Inflammatory macrophage (primary cell): ENCODE data around the gene ST6GALNAC4.
"Not testable (repeated sequence)": the region's sequence is repeated elsewhere in the genome, so short reads cannot be mapped to it uniquely, and the experiment has no call there.

Source experiments
- DNase-seq, 2 donors: peaks; one replicate each; pipeline ENCODE4 v3.0.0-alpha.2; 2020 to 2022

The ST6GALNAC4 gene

DNA sequence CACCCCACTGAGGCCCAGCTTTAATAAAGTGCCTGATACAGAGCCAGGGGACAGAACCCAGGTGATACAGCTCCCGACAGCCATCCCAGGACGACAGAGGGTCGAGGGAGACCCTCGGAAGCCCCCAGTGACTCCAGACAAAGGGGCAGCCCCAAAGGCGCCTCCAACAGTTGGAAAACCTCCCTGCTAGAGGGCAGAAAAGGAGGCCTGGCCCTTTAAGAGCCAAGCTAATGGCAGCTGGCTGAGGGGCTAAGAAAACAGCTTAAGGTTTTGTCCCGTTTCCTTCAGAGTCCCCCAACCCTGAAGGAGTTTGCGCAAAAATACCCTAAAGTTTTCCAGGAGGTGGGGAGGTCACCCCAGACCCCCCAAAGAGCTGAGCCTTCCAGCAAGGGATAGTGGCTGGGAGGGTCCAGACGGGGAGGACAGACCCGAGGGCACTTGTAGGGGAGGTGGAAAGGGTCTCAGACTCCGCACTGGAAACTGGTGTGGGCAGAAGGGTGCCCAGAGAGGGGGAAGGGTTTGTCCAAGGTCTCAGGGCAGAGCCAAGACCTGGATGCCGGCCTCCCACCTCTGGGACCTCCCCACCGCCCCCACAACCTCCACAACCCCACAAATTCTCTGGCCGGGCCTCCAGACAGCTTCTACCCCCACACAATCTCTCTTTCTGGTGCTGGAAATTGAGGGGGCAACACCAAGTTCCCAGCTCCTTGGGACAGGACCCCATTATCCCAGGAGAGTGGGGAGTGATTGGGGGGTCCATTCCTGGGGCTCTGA is 31.1 kb downstream of the ST6GALNAC4 start:
- no peak for DNase-seq

DNA sequence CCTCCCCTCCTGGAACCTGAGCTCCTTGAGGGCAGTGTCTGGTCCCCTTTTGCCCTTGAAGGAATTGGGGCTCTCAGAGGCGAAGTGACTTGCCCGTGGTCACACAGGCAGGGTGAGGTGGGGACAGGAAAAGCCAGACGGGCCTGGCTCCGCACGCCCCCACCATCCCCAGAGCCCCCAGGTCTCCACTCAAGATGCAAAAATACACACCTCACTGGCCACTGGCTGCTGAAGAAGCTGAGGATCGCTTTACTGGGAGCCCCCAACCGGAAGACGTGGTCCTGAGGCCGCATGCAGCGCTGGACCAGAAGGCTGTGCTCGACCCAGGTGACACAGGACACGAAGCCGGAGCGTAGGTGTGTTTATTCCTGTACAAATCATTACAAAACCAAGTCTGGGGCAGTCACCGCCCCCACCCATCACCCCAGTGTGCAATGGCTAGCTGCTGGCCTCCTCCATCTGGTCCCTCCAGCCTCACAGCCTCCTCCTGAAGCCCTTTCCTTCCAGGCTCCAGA is 31.8 kb downstream of the ST6GALNAC4 start:
- DNase-seq: no peak

DNA sequence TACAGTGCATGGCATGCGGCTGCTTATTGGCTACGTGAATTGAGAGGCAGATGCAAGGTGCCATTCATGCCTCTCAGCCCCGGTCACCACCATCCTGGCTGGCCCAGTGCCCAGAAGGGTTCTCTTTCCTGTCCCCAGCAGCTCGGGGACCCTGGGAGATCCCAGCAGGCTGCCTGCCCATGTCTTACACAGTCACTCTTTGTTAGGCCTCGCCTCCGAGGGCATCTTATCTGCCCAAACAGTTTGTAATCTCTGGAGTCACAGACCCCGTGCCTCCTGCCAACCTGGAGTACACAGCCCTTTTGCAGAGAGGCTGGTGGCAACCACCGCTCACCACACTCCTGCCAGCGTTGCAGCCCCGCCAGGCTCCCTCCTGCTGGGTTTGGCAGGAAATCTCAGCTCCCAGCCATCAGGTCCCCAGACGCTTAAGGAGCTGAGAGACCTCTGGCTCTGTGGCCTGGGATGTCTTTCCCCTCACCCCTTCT is 32.4 kb downstream of the ST6GALNAC4 start:
- DNase-seq: no peak

DNA sequence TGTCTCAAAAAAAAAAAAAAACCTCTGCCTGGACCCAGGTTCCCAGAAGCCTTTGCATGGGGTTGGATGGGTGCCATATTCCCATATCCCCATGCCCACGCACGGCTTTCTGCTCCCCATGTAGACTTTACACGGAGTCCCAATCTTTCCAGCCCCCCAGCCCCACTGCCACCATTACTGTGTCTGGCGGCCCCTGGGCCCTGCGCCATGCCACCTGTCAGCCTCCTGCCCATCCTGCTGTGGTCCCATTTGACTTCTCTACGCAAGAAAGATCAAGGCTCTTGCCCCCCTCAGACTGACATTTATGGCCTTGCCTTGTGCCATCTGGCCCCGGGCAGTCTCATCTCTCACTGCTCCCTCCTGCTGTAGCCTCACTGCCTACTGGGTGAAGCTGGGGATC is 32.9 kb downstream of the ST6GALNAC4 start:
- DNase-seq: no peak

DNA sequence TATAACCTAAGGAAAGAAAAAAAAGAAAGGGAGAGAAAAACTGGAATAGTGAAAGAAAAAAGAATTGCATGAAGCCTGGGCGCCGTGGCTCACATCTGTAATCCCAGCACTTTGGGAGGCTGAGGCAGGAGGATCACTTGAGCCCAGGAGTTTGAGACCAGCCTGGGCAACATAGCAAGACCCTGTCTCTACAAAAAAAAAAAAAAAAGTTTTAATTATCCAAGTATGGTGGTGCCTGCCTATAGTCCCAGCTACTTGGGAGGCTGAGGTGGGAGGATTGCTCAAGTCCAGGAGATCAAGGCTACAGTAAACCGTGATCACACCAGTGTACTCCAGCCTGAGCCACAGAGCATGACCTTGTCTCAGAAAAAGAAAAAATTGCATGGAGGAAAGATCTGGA is 35.1 kb downstream of the ST6GALNAC4 start:
- not testable (repeated sequence) for DNase-seq

DNA sequence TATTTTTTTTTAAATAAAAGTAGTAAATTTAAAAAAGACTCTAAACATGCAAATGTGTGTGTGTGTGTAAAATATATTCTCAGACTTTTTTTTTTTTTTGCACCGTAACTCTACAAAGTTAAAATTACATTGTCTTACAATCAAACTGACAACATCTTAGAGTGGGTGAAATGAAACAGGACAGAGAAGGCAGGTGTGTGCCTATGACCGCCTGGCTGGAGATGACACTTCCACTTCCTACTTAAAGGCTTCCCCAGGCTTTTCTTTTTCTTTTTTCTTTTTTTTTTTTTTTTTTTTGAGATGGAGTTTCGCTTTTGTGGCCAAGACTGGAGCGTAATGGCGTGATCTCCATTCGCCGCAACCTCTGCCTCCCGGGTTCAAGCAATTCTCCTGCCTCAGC is 36.7 kb downstream of the ST6GALNAC4 start:
- no peak for DNase-seq

DNA sequence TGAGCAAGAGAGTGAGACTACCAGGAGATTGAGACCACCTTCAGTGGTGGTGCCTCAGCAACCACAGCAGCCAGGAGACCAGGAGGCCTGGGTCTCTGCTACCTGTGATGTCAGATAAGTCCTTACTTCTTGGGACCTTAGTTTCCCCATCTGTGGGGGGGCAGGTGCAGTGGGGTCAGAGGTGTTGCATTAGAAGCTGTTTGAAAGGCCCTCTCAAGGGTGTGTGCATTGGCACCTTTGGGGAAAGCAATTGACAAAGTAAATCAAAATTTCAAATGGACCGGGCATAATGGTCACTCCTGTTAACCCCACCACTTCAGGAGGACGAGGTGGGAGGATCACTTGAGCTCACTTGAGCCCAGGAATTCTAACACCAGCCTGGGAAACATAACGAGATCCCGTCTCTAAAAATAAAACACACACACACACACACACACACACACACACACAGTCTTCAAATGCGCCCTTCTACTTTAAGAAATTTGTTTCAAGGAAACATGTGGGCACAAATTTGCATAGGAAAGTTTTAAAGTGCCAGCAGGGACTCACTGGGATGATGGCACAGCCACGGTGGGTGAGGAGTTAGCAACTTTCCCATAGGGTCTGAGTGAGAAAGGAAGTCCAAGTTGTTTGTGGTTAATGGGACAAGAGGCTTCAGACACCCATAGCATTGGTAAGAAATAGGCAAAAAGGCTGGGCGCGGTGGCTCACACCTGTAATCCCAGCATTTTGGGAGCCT is 38.0 kb downstream of the ST6GALNAC4 start:
- DNase-seq: no peak

DNA sequence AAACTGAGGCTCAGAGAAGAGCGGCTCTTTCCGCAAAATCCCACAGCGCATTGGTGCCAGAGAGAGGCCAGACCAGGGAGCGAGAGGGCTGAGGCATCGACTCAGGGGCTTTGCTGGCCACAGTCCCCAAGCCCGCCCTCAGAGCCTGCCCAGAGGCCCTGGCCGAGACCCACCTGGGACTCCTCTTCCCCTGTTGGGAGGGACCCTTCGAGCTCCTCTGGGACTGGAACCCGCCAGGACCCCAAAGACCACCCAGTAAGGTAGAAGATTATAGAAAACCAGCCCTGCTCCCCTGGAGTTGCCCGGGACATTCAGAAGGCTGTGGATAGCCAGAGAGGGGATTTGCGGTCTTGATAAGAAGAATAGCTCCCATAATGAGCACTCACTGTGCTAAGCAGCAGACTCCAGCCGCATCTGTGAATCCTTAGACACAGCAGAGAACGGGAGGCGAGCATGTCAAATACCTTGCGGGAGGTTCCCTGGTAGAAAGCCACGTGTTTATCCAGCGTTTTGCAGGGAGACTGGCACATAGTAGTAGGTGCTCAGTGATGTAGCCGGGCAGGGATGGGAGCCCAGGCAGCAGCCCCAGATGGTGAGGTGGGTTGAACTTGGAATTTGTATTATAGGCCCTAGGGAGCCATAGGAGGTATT is 38.7 kb downstream of the ST6GALNAC4 start:
- no peak for DNase-seq

DNA sequence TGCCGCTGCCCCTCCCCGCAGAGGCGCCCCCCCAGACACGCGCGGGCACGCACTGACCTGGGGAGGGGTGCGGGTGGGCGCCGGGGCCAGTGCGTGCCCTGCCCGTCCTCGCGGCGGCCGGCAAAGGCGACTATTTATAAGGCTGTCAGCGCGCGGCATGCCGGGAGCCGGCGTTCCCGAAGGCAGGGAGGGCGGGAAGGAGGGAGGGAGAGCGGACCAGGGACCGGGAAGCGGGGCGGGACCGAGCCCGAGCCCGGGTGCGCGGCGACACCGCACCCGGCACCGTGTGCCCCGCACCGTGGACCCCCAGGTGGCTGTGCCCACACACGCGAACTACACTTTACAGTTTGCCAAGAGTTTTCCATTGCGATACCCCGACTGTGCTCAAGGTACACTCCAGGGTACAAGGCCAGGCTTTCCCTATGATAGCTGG is 39.3 kb downstream of the ST6GALNAC4 start, which contains the start of gene AK1:
Gene AK1 (minus strand): TSS at position 110 of the 433 bp plus-strand sequence. CDS start 3,058 bp downstream, outside the sequence.
- no peak for DNase-seq

DNA sequence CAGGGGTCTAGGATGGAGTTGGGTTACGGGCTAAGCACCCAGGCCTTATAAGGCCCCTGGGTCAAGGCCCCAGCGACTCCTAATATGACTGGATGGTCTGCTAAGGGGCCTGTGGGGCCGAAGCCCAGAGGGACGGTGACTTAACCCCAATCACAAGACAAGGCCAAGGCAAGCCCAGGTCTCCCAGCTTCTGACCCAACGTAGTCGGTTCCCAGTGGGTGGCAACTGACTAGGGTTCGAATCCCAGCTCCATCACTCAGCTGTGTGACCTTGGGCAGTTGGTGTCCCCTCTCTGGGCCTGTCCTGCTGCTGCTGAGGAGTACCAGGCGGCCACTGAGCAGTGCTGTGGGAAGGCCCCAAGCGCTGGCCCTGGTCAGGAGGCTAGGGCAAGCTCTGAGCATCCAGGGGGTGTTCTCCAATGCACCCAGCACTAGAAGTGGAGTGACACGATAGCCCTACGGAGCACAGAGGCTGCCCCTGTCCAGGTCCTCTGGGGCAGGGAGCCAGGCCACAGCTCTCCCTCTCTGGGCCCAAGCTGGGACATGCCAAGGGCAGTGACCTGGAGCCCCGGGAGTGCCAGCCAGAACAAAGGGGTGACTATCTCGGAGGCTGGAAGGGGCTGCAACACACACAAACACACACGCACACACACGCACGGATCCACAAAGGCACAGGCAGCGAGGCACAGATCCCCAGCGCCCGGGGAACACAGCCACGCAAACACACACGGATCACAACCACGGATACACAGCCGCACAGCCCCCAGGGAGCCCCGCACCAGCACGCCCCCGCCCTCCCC is 39.9 kb downstream of the ST6GALNAC4 start:
- DNase-seq: no peak

DNA sequence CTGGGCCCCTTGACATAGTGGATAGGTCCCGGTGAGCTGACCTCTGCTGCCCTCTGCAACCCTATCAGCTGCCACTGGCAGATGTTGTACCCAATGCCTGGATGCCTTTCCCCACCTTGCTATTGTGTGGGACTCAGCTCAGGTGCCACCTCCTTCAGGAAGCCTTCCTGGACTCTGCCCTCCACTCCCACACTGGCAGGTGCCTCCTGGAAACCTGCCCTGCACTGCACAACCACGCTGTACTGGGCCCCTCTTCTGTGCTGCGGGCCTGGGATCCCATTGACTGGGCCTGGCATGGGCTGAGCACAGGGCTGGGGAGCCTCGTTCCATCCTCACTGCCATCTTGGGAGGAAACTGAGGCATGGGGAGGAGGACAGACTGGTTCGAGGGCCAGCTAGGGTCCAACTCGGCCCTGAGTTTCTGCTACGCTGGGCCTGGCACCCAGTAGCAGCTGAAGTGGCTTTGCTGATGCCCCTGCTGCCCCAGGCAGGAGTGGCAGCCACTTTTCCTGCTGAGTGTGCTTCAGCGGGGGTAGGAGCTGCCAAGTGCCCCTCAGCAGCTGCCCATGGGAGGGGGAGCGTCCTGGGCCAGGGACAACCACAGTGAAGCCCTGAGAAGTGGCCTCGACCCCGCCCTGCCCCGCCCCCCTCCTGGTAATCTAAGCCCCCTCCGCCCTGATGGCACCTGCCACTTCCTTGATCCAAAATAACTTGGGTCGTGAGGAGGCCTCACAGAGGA is 40.6 kb downstream of the ST6GALNAC4 start:
- DNase-seq: no peak

DNA sequence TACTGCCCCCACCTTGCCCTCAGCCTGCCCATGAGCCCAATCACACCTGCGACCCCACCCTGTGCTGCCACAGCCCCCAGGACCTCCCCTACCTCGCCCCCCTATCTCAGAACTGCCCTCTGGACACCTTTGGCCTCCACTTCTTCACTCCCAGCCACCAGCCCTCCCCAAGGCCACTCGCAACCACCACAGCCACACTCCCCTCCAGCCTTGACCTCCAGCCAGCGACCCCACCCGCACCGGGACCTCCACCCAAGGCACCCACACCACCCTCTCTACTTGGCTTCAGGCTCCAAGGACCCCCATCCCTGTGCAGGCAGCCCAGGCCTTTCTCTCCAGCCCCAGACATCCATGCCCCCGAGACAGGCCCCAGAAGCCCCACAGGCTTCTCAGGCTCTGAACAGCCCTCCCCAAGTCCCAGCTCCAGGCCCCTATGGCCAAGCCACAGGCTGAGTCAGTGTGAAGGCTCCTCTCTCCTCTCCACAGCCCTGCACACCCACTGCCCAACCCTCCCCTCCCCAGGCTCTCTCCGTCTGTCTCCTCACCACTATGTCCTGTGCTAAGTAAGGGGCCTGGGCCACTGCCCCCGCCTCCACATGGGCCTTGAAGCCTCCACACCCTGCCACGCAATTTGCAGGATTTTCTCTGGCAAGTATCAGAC is 41.4 kb downstream of the ST6GALNAC4 start:
- no peak for DNase-seq

DNA sequence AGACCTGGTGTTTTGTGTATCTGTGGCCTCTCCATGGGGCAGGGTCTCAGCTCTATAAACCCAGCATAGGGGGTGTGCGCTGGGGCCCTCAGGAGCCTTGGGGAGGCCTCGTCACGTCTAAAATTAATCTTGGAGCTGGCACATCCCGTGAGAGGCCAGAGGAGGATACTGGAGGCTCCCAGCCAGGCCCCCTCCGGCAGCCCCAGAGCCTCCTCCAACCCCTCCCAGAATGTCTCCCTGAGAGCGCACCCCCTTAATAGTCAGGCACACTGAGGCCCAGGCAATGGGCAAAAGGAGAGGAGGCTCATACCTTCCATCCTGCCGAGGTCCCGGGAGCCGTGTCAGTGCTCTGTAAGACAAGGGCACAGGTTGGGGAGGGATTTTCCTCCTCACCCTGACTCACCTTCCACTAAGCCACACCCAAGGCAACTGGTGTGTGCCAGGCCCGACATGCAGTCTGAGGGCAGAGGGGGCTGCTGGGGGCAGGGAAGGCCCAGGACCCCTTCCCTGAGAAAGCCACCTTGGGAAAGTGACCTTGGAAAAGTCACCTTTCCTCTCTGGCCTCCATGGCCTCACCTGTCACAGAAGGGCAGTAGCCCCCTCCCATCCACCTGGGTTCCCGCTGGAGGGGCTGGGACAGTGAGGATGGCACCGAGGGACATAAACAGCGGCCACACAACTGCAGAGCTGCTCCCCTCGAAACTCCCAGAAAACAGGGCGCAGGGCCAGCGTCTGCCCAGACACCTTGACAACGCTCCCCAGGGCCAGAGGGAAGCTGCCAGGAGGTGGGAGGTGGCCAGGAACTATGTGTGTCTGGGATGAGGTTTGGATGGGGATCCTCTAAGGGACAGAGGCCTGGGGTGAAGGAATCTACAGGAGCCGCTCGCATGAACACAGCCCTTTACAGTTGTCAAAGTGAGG is 42.3 kb downstream of the ST6GALNAC4 start:
- DNase-seq: no peak

DNA sequence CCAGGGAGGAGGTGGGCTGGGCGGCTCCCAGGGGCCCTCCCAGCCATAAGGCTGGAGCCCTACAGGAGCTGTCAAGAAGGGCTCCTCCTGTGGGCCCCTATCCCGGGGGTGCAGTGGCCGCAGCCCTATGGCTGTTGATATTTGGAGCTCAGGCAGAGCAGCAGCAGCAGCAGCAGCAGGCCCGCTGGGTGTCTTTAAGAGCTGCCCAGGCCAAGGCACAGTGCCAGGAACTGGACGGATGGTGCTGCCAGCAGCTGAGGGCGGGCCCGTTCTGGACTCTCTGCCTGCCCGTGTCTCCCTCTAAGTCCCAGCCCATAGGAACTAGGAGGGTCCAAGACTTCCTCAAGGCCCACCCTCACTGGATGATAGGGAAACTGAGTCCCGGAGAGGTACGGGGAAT is 43.0 kb downstream of the ST6GALNAC4 start:
- no peak for DNase-seq

DNA sequence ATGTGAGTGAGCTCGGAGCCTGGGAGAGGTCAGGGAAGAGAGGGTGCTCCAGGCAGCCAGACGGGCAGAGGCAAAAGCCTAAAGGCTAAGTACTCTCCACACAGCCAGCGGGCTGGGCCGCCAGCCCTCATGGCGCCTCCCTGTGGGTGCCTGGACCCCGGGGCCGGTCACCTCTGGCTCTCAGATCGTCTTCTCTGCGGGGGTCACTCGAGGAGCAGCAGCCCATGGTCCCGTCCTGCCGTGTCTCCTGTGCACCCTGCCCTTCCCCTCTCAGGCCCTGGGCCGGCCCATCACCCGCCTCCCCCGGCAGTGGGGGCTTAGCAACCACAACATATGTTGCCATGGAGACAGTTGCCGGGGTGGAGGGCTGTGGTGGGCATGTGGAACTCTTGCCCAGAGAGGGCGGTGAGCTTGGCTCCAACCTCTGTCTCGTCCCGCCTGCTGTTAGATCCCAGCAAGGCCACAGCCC is 43.6 kb downstream of the ST6GALNAC4 start:
- no peak for DNase-seq

DNA sequence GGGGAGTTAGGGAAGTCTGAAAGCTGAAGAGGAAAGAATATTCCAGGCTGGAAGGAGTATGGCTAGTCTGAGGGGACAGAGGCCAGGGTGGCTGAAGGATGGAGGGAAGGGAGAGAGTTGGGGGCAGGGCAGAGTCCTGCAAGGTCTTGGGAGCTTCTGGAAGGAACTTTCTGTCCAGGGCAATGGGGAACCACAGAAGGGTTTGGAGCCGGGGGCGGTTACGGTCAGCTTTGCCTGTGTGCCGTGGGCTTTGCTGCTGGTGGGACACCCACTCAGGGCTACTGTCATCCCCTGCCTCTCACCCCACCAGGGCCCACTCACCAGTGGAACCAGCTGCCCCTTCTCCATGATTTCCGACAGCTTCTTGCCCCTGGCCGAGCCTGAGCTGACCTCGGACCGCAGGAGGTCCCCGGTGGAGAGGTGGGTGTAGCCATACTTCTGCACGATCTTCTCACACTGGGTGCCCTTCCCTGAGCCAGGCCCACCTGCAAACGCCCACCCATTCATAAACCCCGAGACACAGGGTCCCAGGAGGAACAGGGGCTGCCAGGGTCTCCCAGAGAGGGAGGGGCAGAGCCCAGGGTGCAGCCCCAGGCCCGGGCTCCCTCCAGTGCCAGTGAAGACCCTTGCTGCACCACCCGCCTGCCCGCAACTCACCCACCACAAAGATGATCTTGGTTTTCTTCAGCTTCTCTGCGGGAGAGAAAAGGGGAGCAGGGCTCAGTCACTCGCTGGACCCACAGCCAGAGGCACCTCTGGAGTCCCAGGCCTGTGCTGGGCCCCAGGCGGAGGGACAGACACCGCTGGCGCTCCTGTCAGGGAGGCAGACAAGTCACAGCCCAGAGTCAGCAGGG is 44.2 kb downstream of the ST6GALNAC4 start:
- peak in 1 of 2 donors; percentile 40 for DNase-seq

DNA sequence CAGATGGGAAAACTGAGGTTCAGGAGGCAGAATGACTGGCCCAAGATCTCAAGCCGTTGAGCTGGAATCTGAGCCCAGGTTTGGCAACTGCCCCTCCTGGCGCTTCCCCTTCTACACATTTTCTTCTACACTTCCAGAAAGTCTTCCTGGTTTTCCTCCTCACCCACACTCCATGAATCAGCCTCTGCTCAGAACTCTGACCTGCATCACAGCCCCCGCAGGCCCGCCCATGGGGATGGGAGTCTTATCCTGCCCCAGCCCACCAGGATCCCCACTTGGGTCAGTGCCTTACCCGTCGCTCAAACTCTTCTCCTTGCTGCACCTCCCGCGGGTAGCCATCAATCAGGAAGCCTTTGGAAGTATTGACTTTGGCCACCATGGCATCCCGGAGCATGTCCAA is 45.3 kb downstream of the ST6GALNAC4 start:
- DNase-seq: peak in 1 of 2 donors; percentile 27

DNA sequence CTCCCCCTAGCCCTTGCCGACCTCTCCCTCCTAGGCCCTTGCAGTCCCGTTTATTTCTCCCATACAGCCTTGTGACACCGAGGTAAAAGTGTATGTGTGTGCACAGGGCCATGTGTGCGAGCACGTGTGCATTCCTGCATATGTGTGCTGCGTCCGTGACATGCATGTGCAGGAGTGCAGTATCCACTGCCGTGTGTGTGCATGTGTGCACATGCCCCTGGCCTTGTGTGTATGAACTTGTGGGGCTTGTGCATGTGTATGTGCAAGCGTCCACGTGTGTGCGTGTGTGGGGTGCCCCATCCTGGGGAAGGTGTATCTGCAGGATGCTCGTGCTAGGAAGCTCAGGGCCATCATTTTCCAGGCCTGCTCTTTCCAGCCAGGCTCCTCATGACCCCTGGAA is 46.0 kb downstream of the ST6GALNAC4 start:
- no peak for DNase-seq

DNA sequence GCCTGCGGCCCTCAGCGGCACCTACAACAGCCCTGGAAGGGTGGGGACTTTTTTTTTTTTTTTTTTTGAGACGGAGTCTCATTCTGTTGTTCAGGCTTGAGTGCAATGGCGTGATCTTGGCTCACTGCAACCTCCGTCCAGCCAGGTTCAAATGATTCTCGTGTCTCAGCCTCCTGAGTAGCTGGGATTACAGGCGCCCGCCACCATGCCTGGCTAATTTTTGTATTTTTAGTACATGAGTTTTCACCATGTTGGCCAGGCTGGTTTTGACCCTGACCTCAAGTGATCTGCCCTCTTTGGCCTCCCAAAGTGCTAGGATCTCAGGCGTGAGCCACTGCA is 46.7 kb downstream of the ST6GALNAC4 start:
- not testable (repeated sequence) for DNase-seq
